Stimulated activated CD8-positive, alpha-beta memory T cell treated with anti-CD3 and anti-CD28 coated beads, Interleukin-12 subunit alpha, Interleukin-12 subunit beta, amount 100 ng/mL, for 4 hours (primary cell): ENCODE data around the gene STIP1.
A peak's percentile ranks its signal among the peaks of the same experiment; 100 is the strongest.

Experiments used
- DNase-seq: peaks from one replicate; pipeline ENCODE4 v3.0.0-alpha.2; 2020; ENCODE audit warnings: low read depth

STIP1 gene

GRCh38 chr11:64185693-64186491, at the start of gene STIP1:
Gene STIP1 (plus strand): TSS chr11:64186171. CDS start chr11:64186262, 91 bp downstream.
- peak; percentile 94 for DNase-seq

GRCh38 chr11:64136765-64137441, 49.1 kb upstream of the STIP1 start:
- DNase-seq = no peak

- DNase-seq = no peak
These were observed 47.6 kb upstream of the STIP1 start for GRCh38 chr11:64138398-64138797.

GRCh38 chr11:64139049-64139448, 46.9 kb upstream of the STIP1 start:
- DNase-seq = no peak

GRCh38 chr11:64140082-64140481, 45.9 kb upstream of the STIP1 start:
- no peak for DNase-seq

GRCh38 chr11:64141081-64141783, 44.7 kb upstream of the STIP1 start:
- DNase-seq = no peak

- DNase-seq = no peak
These were observed 41.1 kb upstream of the STIP1 start for GRCh38 chr11:64144587-64145472.

- peak; percentile 23 for DNase-seq
These were observed 39.7 kb upstream of the STIP1 start for GRCh38 chr11:64146036-64146955.

GRCh38 chr11:64148226-64148916, 37.6 kb upstream of the STIP1 start:
- peak; percentile 50 for DNase-seq

- no peak for DNase-seq
These were observed 36.9 kb upstream of the STIP1 start for GRCh38 chr11:64148917-64149617.

- DNase-seq = no peak
These were observed 35.9 kb upstream of the STIP1 start for GRCh38 chr11:64150051-64150450.

- no peak for DNase-seq
These were observed 35.3 kb upstream of the STIP1 start for GRCh38 chr11:64150481-64151239.

- no peak for DNase-seq
These were observed 34.6 kb upstream of the STIP1 start for GRCh38 chr11:64151337-64151736.

- DNase-seq = peak; percentile 56
These were observed 32.9 kb upstream of the STIP1 start for GRCh38 chr11:64152841-64153691.

GRCh38 chr11:64153812-64154211, 32.2 kb upstream of the STIP1 start:
- DNase-seq = no peak

- no peak for DNase-seq
These were observed 29.5 kb upstream of the STIP1 start for GRCh38 chr11:64156235-64157011.
